Activated naive CD4-positive, alpha-beta T cell treated with anti-CD3 and anti-CD28 coated beads for 36 hours (primary cell): Measurements from ENCODE around the gene AHRR. TPM values are rescaled to one million over a fixed set of nuclear protein-coding genes. Genes with fewer than 3 reads are reported as not detected.
"Not testable (repeated sequence)": the region's sequence is repeated elsewhere in the genome, so short reads cannot be mapped to it uniquely, and the experiment has no call there.

Experiments
- CTCF ChIA-PET: fragments of 350-600 bp; sonication (Branson Sonifier 250); formaldehyde crosslinking; loops from one replicate; lab custom pipeline; 2021; ENCODE audit warnings: antibody characterized with exemption; lab: Charles Lee
- DNase-seq: peaks from one replicate; pipeline ENCODE4 v3.0.0-alpha.2; 2020
- H3K27ac Mint-ChIP-seq: one replicate; pipeline ENCODE4 v1.8.0; 2021; ENCODE audit warnings: mild to moderate bottlenecking, mixed read lengths
- H3K27me3 Mint-ChIP-seq: one replicate; pipeline ENCODE4 v1.8.0; 2021; ENCODE audit warnings: low read depth, mixed read lengths
- H3K36me3 Mint-ChIP-seq: one replicate; pipeline ENCODE4 v1.8.0; 2021; ENCODE audit warnings: low read depth, mixed read lengths
- H3K4me1 Mint-ChIP-seq: one replicate; pipeline ENCODE4 v1.8.0; 2021; ENCODE audit warnings: low read depth, mixed read lengths
- H3K4me3 Mint-ChIP-seq: one replicate; pipeline ENCODE4 v1.8.0; 2021; ENCODE audit warnings: mild to moderate bottlenecking, moderate library complexity, mixed read lengths
- H3K9me3 Mint-ChIP-seq: one replicate; pipeline ENCODE4 v1.8.0; 2021; ENCODE audit warnings: mixed read lengths
- intact Hi-C: fragments of 100-400 bp; cut with micrococcal nuclease; formaldehyde crosslinking; loops from one replicate; pipeline ENCODE4 v1.15.1; 2023
- total RNA-seq, 2 experiments: library from RNA; stranded (reverse); gene quantifications; one replicate each; pipeline ENCODE4 v1.2.3, GENCODE V29; 2021

Gene AHRR
- total RNA-seq, 2 experiments from 2014 or later: 4.1 to 5.5 TPM

GRCh38 chr5:403995-404394, 82.5 kb downstream of the AHRR start:
- no peak for DNase-seq
- no peaks in the 10 kb centered on the region for H3K36me3 Mint-ChIP-seq
- peaks cover 14% of the 10 kb centered on the region for H3K4me1 Mint-ChIP-seq
- no peak overlapping the region for H3K27ac Mint-ChIP-seq
- no peaks in the 10 kb centered on the region for H3K9me3 Mint-ChIP-seq
- intact Hi-C loops: no loop called here
- CTCF ChIA-PET: interaction anchor here (0.6 kb wide), 1 partner anchor 20 kb away, joined by 3 read pairs; no protein-coding TSS in a partner anchor
- no peak overlapping the region for H3K4me3 Mint-ChIP-seq
- H3K27me3 Mint-ChIP-seq: peaks cover 27% of the 10 kb centered on the region

DNA sequence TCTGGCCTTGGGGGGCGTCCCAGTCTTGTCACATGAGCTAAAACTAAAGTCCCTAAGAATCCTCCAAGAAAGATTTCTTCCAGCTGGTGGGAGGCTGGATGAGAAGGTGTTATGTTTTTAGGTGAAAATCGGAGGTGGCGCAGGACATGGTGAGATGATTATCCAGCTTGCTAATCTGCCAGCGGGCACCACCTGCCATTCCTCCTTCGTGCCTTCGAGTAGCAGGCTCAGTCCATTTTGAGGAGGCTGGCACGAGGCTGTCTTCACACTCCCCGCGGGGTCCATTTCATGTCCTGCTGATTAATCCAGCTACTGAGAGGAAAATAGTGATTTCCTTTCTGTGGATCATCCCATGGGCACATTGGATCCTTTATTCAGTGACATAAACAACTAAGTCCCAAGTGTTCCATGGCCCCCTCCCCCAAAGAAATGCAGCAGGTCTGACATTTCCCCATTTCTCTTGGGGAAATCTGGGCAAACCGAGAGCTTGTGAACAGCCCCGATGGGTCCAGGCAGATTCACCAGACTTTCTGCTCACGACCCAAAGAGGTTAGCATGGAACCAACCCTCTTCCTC, 83.2 kb downstream of the AHRR start:
- DNase-seq: no peak
- H3K27ac Mint-ChIP-seq: no peak overlapping the region
- no peaks in the 10 kb centered on the region for H3K9me3 Mint-ChIP-seq

GRCh38 chr5:405421-405820, 83.9 kb downstream of the AHRR start:
- DNase-seq: no peak
- intact Hi-C loops: no loop called here
- Mint-ChIP-seq H3K9me3 (no peaks in the 10 kb centered on the region), H3K27me3 (peaks cover 26% of the 10 kb centered on the region), H3K36me3 (no peaks in the 10 kb centered on the region), H3K4me1 (peaks cover 2% of the 10 kb centered on the region), H3K4me3 (no peak overlapping the region), H3K27ac (no peak overlapping the region)
- CTCF ChIA-PET: no interaction called here

More for the DNA sequence above, 83.2 kb downstream of the AHRR start:
- intact Hi-C loops: no loop called here
- CTCF ChIA-PET: interaction anchor here (0.6 kb wide), 1 partner anchor 19 kb away, joined by 3 read pairs; no protein-coding TSS in a partner anchor
- peaks cover 27% of the 10 kb centered on the region for H3K27me3 Mint-ChIP-seq
- no peak overlapping the region for H3K4me3 Mint-ChIP-seq
- no peaks in the 10 kb centered on the region for H3K36me3 Mint-ChIP-seq
- H3K4me1 Mint-ChIP-seq: peaks cover 8% of the 10 kb centered on the region

DNA sequence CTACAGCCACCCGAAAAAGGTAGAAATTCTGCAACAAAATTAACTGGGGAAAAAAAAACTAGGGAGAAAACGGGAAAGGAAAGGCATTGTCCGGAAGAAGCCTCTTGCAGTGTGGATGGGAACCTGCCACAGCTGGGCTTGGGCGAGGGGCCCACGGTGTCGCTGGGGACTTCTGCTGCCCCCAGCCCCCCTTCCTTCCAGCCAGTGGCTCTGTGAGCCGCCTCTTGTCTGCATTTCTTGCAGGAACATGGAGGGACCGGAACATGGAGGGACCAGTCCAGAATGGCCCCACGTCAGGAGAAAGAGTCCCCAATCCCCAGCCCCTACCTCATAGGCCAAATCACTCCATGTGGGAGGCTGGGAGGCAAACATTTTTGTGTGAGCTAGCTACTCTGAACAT, 84.5 kb downstream of the AHRR start:
- Mint-ChIP-seq H3K4me1 (peaks cover under 1% of the 10 kb centered on the region), H3K27me3 (peaks cover 24% of the 10 kb centered on the region), H3K36me3 (no peaks in the 10 kb centered on the region), H3K9me3 (no peaks in the 10 kb centered on the region), H3K27ac (no peak overlapping the region), H3K4me3 (no peak overlapping the region)
- no peak for DNase-seq
- intact Hi-C loops: no loop called here
- CTCF ChIA-PET: no interaction called here

DNA sequence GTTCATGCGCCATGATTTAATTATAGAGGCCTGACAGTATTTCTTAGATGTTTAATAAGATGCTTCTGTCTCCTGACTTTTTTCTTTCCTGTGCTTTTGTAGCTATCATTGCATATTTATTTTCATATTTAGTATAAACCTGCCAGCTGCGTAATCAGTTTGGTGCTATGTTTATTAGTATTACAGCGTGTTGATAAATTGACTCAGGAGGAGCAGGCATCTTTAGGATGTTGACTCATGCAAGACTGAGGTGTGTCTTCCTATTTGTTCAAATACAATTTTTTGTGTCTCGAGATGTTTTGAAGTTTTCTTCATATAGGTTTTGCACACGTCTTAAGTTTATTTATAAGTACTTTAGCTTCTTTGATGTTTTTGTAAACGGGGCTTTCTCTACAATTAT, 85.5 kb downstream of the AHRR start:
- intact Hi-C loops: no loop called here
- CTCF ChIA-PET: interaction anchor here (0.7 kb wide), 1 partner anchor 31 kb away, joined by 3 read pairs; no protein-coding TSS in a partner anchor
- Mint-ChIP-seq H3K27me3 (peaks cover 15% of the 10 kb centered on the region), H3K27ac (no peak overlapping the region), H3K4me3 (no peak overlapping the region), H3K36me3 (no peaks in the 10 kb centered on the region), H3K4me1 (peaks cover 8% of the 10 kb centered on the region), H3K9me3 (no peaks in the 10 kb centered on the region)
- no peak for DNase-seq

- Mint-ChIP-seq H3K4me3 (no peak overlapping the region), H3K9me3 (no peaks in the 10 kb centered on the region), H3K27ac (no peak overlapping the region), H3K27me3 (peaks cover 9% of the 10 kb centered on the region), H3K36me3 (no peaks in the 10 kb centered on the region), H3K4me1 (peaks cover 12% of the 10 kb centered on the region)
- DNase-seq: no peak
- intact Hi-C loops: no loop called here
- CTCF ChIA-PET: no interaction called here
Measured at GRCh38 chr5:407801-408268, 86.3 kb downstream of the AHRR start.

- CTCF ChIA-PET: no interaction called here
- Mint-ChIP-seq H3K4me3 (no peak overlapping the region), H3K4me1 (peaks cover 12% of the 10 kb centered on the region), H3K27ac (no peak overlapping the region), H3K9me3 (no peaks in the 10 kb centered on the region), H3K36me3 (no peaks in the 10 kb centered on the region), H3K27me3 (no peaks in the 10 kb centered on the region)
- DNase-seq: no peak
- intact Hi-C loops: no loop called here
Measured at GRCh38 chr5:410911-411517, 89.5 kb downstream of the AHRR start.

GRCh38 chr5:411728-412127, 90.2 kb downstream of the AHRR start:
- no peak overlapping the region for H3K4me3 Mint-ChIP-seq
- H3K4me1 Mint-ChIP-seq: peaks cover 12% of the 10 kb centered on the region
- H3K9me3 Mint-ChIP-seq: no peaks in the 10 kb centered on the region
- no peak overlapping the region for H3K27ac Mint-ChIP-seq
- CTCF ChIA-PET: no interaction called here
- H3K27me3 Mint-ChIP-seq: no peaks in the 10 kb centered on the region
- intact Hi-C loops: no loop called here
- DNase-seq: no peak
- no peaks in the 10 kb centered on the region for H3K36me3 Mint-ChIP-seq

- CTCF ChIA-PET: interaction anchor here (0.7 to 0.9 kb wide), 2 partner anchors 12 to 227 kb away, joined by 3 to 4 read pairs; no protein-coding TSS in a partner anchor
- DNase-seq, intact Hi-C loops, H3K36me3 Mint-ChIP-seq, H3K4me3 Mint-ChIP-seq, H3K9me3 Mint-ChIP-seq, H3K27me3 Mint-ChIP-seq, H3K27ac Mint-ChIP-seq: not testable (repeated sequence)
- H3K4me1 Mint-ChIP-seq: peaks cover 12% of the 10 kb centered on the region
Measured at GRCh38 chr5:414991-415927, 93.7 kb downstream of the AHRR start.

DNA sequence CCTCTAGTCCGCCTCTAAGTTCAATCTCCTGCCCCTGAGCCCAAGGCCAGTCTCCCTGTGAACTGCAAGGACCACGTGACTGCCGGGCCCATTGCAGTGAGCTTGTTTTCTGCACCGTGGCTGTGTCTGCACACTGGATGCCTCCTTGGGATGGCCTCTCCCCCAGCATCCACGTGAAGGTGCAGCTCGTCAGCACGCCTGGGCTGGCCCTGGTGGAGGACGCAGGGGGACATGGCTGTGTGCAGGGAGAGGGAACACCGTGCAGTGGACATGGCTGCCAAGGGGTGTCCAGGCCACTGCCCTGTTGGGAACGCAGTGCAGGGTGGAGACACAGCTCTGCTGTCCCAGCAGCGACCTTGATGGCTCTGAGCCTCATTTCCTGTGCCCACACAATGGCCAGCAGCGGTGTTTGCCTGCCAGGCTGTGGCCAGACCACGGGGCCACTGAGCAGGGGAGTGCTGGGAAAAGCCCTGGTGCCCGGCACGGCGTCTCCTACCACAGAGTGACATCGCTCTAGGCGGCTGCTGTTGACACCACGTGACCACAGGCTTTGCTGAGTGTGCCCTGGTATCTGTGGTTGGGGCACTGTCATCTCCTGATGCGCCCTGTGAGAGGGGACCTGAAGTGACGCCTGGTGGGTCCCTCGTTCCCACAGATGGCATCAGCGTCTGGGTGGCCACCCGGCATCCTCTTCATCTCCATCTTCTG, 94.6 kb downstream of the AHRR start:
- no peaks in the 10 kb centered on the region for H3K36me3 Mint-ChIP-seq
- no peaks in the 10 kb centered on the region for H3K9me3 Mint-ChIP-seq
- H3K27me3 Mint-ChIP-seq: no peaks in the 10 kb centered on the region
- CTCF ChIA-PET: no interaction called here
- intact Hi-C loops: no loop called here
- no peak overlapping the region for H3K27ac Mint-ChIP-seq
- H3K4me3 Mint-ChIP-seq: no peak overlapping the region
- no peak for DNase-seq
- peaks cover 11% of the 10 kb centered on the region for H3K4me1 Mint-ChIP-seq

- H3K4me1 Mint-ChIP-seq: peaks cover 8% of the 10 kb centered on the region
- no peaks in the 10 kb centered on the region for H3K27me3 Mint-ChIP-seq
- H3K36me3 Mint-ChIP-seq: no peaks in the 10 kb centered on the region
- no peak for DNase-seq
- intact Hi-C loops: no loop called here
- no peaks in the 10 kb centered on the region for H3K9me3 Mint-ChIP-seq
- no peak overlapping the region for H3K4me3 Mint-ChIP-seq
- no peak overlapping the region for H3K27ac Mint-ChIP-seq
- CTCF ChIA-PET: no interaction called here
Measured at GRCh38 chr5:416636-416960, 95.1 kb downstream of the AHRR start.
